Lower leg skin (tissue), 4 donors: ENCODE data around the gene PTPRN2. TPM values are rescaled to one million over a fixed set of nuclear protein-coding genes. Genes with fewer than 3 reads are reported as not detected.
"Not testable (repeated sequence)": the region's sequence is repeated elsewhere in the genome, so short reads cannot be mapped to it uniquely, and the experiment has no call there.

ENCODE experiments used
- DNase-seq, 2 donors: peaks; one replicate each; pipeline ENCODE4 v3.0.0-alpha.2; 2019; ENCODE audit warnings: low spot score in 2 of 2
- H3K4me3 ChIP-seq: fragments of 200-600 bp; sonication (generic); 2 replicates; pipeline ENCODE4 v1.5.1; 2017; ENCODE audit warnings: mild to moderate bottlenecking, low read depth; ENCODE audit not compliant: poor library complexity, severe bottlenecking
- CTCF ChIP-seq, 3 donors: fragments of 450-650 bp; IDR thresholded peaks; one replicate each; pipeline ENCODE4 v1.5.1; 2016; ENCODE audit warnings: antibody characterized with exemption in 3 of 3, mild to moderate bottlenecking in 3 of 3, moderate library complexity in 2 of 3
- POLR2A ChIP-seq, 2 donors: fragments of 450-650 bp; IDR thresholded peaks; one replicate each; pipeline ENCODE4 v1.6.1; 2016 to 2017; ENCODE audit warnings: antibody characterized with exemption in 2 of 2, mild to moderate bottlenecking in 1 of 2, moderate library complexity in 1 of 2
- WGBS, 2 donors: methylation state at CpG; one replicate each; pipeline ENCODE4 v1.1.5; 2018; 5-methylcytosine and 5-hydroxymethylcytosine counted together
- intact Hi-C: fragments of 100-400 bp; cut with DNase I; formaldehyde crosslinking; loops from one replicate; pipeline ENCODE4 v1.15.0; 2023; ENCODE audit warnings: low total_unique reads
- total RNA-seq, 4 donors: library from RNA; depleted of rRNA; stranded (reverse); fragments of >200 nt; gene quantifications; one replicate each; pipeline ENCODE4 v1.1.0, GENCODE V29; 2016

The PTPRN2 gene
- total RNA-seq, 4 donors from 2014 or later: 0.11 to 1.6 (median 0.92) TPM

- no peak for TF ChIP-seq POLR2A (IDR thresholded peaks at IDR 0.05)
- TF ChIP-seq CTCF (IDR thresholded peaks at IDR 0.05): no peak
- H3K4me3 ChIP-seq: no peak overlapping the region
- WGBS, 2 donors: 57 to 61% methylated on average over 12 of the region's 12 CpGs
- intact Hi-C loops: no loop called here
- no peak for DNase-seq
These were observed 179.2 kb downstream of the PTPRN2 start for GRCh38 chr7:158408318-158408920.

GRCh38 chr7:158407581-158408317, 179.9 kb downstream of the PTPRN2 start:
- intact Hi-C loops: no loop called here
- 71 to 74% methylated on average over 11 to 12 of the region's 17 CpGs for whole genome bisulfite sequencing, 2 donors
- TF ChIP-seq POLR2A (IDR thresholded peaks at IDR 0.05) (no peak), CTCF (IDR thresholded peaks at IDR 0.05) (no peak)
- H3K4me3 ChIP-seq: no peak overlapping the region
- DNase-seq: no peak

DNA sequence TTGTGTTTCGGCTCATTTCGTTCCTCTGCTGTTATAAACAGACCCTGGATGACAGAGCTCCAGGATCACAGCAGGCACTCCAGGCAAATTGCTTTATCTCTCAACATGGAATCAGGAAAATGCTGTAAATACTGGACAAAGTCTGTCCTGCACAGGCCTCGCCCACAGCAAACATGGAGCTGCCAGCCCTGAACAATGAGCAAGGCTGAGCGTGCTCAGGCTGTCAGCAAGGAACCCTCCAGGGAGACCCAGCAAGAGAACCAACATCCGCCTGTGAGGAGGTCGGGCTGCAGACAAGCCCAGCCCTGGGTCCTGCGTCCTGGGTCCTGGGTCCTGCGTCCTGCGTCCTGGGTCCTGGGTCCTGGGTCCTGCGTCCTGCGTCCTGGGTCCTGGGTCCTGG, 180.8 kb downstream of the PTPRN2 start:
- no peak for DNase-seq
- no peak overlapping the region for H3K4me3 ChIP-seq
- TF ChIP-seq POLR2A (IDR thresholded peaks at IDR 0.05): no peak
- intact Hi-C loops: no loop called here
- 76 to 83% methylated on average over 4 to 9 of the region's 11 CpGs for WGBS, 2 donors

DNA sequence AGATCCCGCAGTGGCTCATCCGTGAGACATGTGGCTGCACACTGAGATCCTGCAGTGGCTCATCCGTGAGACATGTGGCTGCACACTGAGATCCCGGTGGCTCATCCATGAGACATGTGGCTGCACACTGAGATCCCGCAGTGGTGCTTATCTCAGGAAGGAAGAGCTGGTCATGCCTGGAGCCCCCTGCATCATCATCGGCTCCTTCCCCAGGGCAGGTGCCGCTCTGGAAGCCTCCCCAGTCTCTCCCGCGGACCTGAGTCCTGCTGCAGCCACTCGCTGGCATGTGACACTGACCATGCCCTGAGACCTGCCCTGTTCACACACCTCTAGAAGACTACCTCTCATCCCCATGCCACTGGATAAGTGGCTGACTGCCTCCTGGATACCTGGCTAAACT, 181.3 kb downstream of the PTPRN2 start:
- no peak overlapping the region for H3K4me3 ChIP-seq
- DNase-seq: no peak
- no peak for TF ChIP-seq POLR2A (IDR thresholded peaks at IDR 0.05)
- TF ChIP-seq CTCF (IDR thresholded peaks at IDR 0.05): no peak
- WGBS, 2 donors: 90 to 91% methylated on average over 5 to 10 of the region's 10 CpGs
- intact Hi-C loops: no loop called here

- intact Hi-C loops, DNase-seq, H3K4me3 ChIP-seq: not testable (repeated sequence)
- 92 to 96% methylated on average over 25 to 30 of the region's 30 CpGs for WGBS, 2 donors
These were observed 181.9 kb downstream of the PTPRN2 start for GRCh38 chr7:158405771-158406170.

- DNase-seq: no peak
- 88 to 90% methylated on average over 8 of the region's 8 CpGs for WGBS, 2 donors
- intact Hi-C loops: no loop called here
- no peak for TF ChIP-seq POLR2A (IDR thresholded peaks at IDR 0.05)
- TF ChIP-seq CTCF (IDR thresholded peaks at IDR 0.05): no peak
- no peak overlapping the region for H3K4me3 ChIP-seq
These were observed 182.3 kb downstream of the PTPRN2 start for GRCh38 chr7:158405324-158405723.
